Right atrium auricular region (tissue), 2 donors: ENCODE data around the gene YIPF4. TPM values are rescaled to one million over a fixed set of nuclear protein-coding genes. Genes with fewer than 3 reads are reported as not detected.
"Not testable (repeated sequence)": the region's sequence is repeated elsewhere in the genome, so short reads cannot be mapped to it uniquely, and the experiment has no call there.

ENCODE experiments used
- DNase-seq: peaks from one replicate; pipeline ENCODE4 v3.0.0-alpha.2; 2019; ENCODE audit warnings: low spot score
- H3K27ac ChIP-seq, 2 donors: fragments of 200-600 bp; sonication (generic); 1 replicate in 1 of 2; 2 replicates in 1 of 2; pipeline ENCODE4 v1.5.1; 2016 to 2019
- H3K27me3 ChIP-seq, 2 donors: fragments of 200-600 bp; sonication (generic); one replicate each; pipeline versions ENCODE4 v1.5.1 to v1.6.0; 2017 to 2019
- H3K36me3 ChIP-seq: fragments of 200-600 bp; sonication (generic); one replicate; pipeline ENCODE4 v1.5.1; 2016
- H3K4me1 ChIP-seq, 2 donors: fragments of 200-600 bp; sonication (generic); one replicate each; pipeline versions ENCODE4 v1.5.1 to v1.6.0; 2017 to 2019
- H3K4me3 ChIP-seq, 2 donors: fragments of 200-600 bp; sonication (generic); 1 replicate in 1 of 2; 2 replicates in 1 of 2; pipeline ENCODE4 v1.5.1; 2017 to 2019; ENCODE audit warnings: mild to moderate bottlenecking in 1 of 2, moderate library complexity in 1 of 2
- H3K9me3 ChIP-seq, 2 donors: fragments of 200-600 bp; sonication (generic); one replicate each; pipeline ENCODE4 v1.5.1; 2019
- total RNA-seq, 2 donors: library from RNA; depleted of rRNA; stranded (reverse); fragments of >200 nt; gene quantifications; one replicate each; pipeline ENCODE4 v1.1.0, GENCODE V29; 2016
- TF ChIP-seq, protein P1 (sequence below), 2 donors: fragments of 200-600 bp; sonication (generic); IDR thresholded peaks; one replicate each; pipeline ENCODE4 v1.5.1; 2019; ENCODE audit warnings: antibody characterized with exemption in 2 of 2

The YIPF4 gene
- total RNA-seq, 2 donors from 2014 or later = 16.0 to 17.8 TPM

DNA sequence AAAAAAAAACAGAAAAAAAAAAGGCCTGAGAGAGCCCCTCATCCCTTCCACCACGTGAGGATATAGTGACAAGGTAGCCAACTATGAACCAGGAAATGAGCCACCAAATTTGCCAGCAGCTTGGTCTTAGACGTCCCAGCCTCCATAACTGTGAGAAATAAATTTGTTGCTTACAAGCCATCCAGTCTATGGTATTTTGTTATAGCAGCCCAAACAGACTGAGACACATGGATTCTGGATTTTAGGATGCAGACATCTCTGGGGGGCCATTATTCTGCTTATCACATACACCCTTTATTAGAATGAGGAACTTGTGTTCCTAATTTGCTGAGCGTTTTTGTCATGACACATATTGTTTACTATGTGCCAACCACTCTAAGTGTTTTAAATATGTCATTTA, 5.4 kb upstream of the YIPF4 start:
- no peak overlapping the region for H3K27ac ChIP-seq
- H3K27me3 ChIP-seq = no peaks in the 10 kb centered on the region
- H3K9me3 ChIP-seq = no peaks in the 10 kb centered on the region
- no peak for DNase-seq
- no peak overlapping the region for H3K4me3 ChIP-seq
- TF ChIP-seq, protein P1, sequence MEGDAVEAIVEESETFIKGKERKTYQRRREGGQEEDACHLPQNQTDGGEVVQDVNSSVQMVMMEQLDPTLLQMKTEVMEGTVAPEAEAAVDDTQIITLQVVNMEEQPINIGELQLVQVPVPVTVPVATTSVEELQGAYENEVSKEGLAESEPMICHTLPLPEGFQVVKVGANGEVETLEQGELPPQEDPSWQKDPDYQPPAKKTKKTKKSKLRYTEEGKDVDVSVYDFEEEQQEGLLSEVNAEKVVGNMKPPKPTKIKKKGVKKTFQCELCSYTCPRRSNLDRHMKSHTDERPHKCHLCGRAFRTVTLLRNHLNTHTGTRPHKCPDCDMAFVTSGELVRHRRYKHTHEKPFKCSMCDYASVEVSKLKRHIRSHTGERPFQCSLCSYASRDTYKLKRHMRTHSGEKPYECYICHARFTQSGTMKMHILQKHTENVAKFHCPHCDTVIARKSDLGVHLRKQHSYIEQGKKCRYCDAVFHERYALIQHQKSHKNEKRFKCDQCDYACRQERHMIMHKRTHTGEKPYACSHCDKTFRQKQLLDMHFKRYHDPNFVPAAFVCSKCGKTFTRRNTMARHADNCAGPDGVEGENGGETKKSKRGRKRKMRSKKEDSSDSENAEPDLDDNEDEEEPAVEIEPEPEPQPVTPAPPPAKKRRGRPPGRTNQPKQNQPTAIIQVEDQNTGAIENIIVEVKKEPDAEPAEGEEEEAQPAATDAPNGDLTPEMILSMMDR (IDR thresholded peaks at IDR 0.05) = no peak
- no peaks in the 10 kb centered on the region for H3K36me3 ChIP-seq
- peaks cover 0 to 6% of the 10 kb centered on the region in 2 donors for H3K4me1 ChIP-seq

DNA sequence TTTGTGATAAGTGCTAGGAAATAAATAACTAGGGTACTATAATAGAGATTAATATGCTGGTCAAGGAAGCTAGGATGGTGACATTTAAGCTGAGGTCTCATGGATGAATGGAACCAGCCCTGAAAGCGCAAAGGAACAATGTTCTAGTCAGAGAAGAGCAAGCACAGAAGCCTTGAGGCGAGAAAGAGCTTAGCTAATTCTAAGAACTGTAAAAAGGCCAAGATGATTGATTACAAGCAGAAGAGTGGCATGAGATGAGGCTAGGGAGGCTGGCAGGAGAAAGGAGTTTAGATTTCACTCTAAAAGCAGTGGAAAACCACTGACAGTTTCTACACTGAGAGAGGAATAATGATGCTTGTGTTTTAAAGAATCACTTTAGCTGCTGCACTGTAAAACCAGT, 3.4 kb upstream of the YIPF4 start:
- no peak overlapping the region for H3K27ac ChIP-seq
- H3K4me3 ChIP-seq = no peak overlapping the region
- peaks cover 0 to 17% of the 10 kb centered on the region in 2 donors for H3K4me1 ChIP-seq
- no peaks in the 10 kb centered on the region for H3K27me3 ChIP-seq
- H3K36me3 ChIP-seq = no peaks in the 10 kb centered on the region
- DNase-seq = no peak
- H3K9me3 ChIP-seq = no peaks in the 10 kb centered on the region
- TF ChIP-seq, protein P1 (IDR thresholded peaks at IDR 0.05) = no peak

DNA sequence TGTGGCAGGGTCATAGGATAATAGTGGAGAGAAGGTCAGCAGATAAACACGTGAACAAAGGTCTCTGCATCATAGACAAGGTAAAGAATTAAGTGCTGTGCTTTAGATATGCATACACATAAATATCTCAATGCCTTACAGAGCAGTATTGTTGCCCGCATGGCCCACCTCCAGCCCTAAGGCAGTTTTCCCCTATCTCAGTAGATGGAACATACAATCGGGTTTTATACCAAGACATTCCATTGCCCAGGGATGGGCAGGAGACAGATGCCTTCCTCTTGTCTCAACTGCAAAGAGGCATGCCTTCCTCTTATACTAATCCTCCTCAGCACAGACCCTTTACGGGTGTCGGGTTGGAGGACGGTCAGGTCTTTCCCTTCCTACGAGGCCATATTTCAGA, 1.9 kb upstream of the YIPF4 start:
- peaks cover 0 to 17% of the 10 kb centered on the region in 2 donors for H3K4me1 ChIP-seq
- not testable (repeated sequence) for H3K36me3 ChIP-seq, H3K27me3 ChIP-seq, H3K4me3 ChIP-seq, H3K9me3 ChIP-seq, DNase-seq, H3K27ac ChIP-seq

DNA sequence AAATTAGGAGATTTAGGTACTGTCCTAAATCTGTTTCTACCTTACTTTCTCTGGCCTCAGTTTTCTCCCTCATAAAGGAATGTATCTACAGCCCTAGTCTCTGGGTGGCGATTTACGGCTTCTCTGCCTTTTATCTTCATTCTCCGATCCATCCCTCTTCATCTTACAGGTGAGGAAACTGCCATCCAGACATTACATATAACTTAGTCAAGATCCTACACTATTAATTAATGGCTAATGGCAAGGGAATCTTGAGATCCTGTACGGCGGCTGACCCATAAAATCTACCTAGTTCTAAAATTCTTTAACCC, 386 bp upstream of the YIPF4 start:
- peaks cover 0 to 24% of the 10 kb centered on the region in 2 donors for H3K4me1 ChIP-seq

DNA sequence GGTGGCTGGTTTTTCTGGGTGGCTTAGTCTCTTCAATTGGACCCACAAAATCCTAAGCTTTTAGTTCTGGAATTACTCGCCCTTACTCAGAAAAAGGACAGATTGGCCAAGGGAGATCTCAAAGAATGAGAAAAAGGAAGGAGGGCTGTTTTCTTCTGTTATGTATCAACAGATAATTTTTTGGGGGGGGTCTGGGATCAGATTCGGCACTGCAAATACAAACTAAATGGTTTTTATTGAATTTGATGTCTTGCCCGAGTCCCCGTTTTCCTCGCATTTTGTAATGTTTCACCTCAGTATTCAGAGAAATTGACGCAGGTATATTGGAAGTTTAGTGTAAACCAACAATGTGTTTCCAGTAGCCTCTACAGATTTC, 762 bp downstream of the YIPF4 start:
- H3K4me3 ChIP-seq = peak overlapping the region; percentile 83 to 93
- DNase-seq = no peak
- H3K27ac ChIP-seq = peak overlapping the region; percentile 84 to 93
- peaks cover 11% of the 10 kb centered on the region for H3K36me3 ChIP-seq
- TF ChIP-seq, protein P1 (IDR thresholded peaks at IDR 0.05) = no peak
- no peaks in the 10 kb centered on the region for H3K9me3 ChIP-seq
- peaks cover 0 to 24% of the 10 kb centered on the region in 2 donors for H3K4me1 ChIP-seq
- no peaks in the 10 kb centered on the region for H3K27me3 ChIP-seq

More for the DNA sequence above, 386 bp upstream of the YIPF4 start:
- TF ChIP-seq, protein P1 (IDR thresholded peaks at IDR 0.05) = no peak
- H3K27me3 ChIP-seq = no peaks in the 10 kb centered on the region
- H3K9me3 ChIP-seq = no peaks in the 10 kb centered on the region
- DNase-seq = no peak
- peak overlapping the region; percentile 83 to 93 for H3K4me3 ChIP-seq
- peak overlapping the region; percentile 84 to 93 for H3K27ac ChIP-seq
- peaks cover 4% of the 10 kb centered on the region for H3K36me3 ChIP-seq

DNA sequence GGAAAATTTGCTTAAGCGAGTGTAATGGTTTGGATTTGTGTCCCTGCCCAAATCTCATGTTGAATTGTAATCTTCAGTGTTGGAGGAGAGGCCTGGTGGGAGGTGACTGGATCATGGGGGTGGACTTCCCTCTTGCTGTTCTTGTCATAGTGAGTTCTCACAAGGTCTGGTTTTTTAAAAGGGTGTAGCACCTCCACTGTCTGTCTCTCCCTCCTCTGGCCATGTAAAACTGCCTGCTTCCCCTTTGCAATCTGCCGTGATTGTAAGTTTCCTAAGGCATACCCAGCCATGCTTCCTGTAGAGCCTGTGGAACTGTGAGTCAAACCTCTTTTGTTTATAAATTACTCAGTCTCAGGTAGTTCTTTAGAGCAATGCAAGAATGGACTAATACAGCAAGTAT, 6.6 kb downstream of the YIPF4 start:
- H3K27ac ChIP-seq = peak overlapping the region in 1 of 2 donors; percentile 6
- H3K4me3 ChIP-seq = no peak overlapping the region
- TF ChIP-seq, protein P1 (IDR thresholded peaks at IDR 0.05) = no peak
- H3K4me1 ChIP-seq = peaks cover 0 to 44% of the 10 kb centered on the region in 2 donors
- peaks cover 16% of the 10 kb centered on the region for H3K36me3 ChIP-seq
- H3K27me3 ChIP-seq = no peaks in the 10 kb centered on the region
- DNase-seq = no peak
- no peaks in the 10 kb centered on the region for H3K9me3 ChIP-seq
